Right kidney (tissue), 9 donors: ENCODE results near the gene IFT27.

Source experiments
- DNase-seq: peaks from one replicate; pipeline ENCODE4 v3.0.0-alpha.2; 2016
- long read RNA-seq, 8 donors: transcript quantifications; one replicate each; lab custom pipeline, GENCODE V29; 2026

Gene IFT27, protein sequence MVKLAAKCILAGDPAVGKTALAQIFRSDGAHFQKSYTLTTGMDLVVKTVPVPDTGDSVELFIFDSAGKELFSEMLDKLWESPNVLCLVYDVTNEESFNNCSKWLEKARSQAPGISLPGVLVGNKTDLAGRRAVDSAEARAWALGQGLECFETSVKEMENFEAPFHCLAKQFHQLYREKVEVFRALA
- long read RNA-seq, donor 1, transcript IFT27-205 (7 exons, 1,095 nt), result major isoform, 26 of 43 reads
- long read RNA-seq, donor 1, partial matches to known transcripts, result 10 of 43 reads
- long read RNA-seq, donor 1, other reads (novel, unspliced or antisense), result 7 of 43 reads
- long read RNA-seq, donor 2, transcript IFT27-205 (7 exons, 1,095 nt), result major isoform, 24 of 35 reads
- long read RNA-seq, donor 2, partial matches to known transcripts, result 5 of 35 reads
- long read RNA-seq, donor 2, other reads (novel, unspliced or antisense), result 5 of 35 reads
- long read RNA-seq, donor 3, transcript IFT27-205 (7 exons, 1,095 nt), result major isoform, 9 of 9 reads
- long read RNA-seq, donor 3, partial matches to known transcripts, result 0 of 9 reads
- long read RNA-seq, donor 3, other reads (novel, unspliced or antisense), result 0 of 9 reads
- long read RNA-seq, donor 4, transcript IFT27-205 (7 exons, 1,095 nt), result major isoform, 17 of 33 reads
- long read RNA-seq, donor 4, partial matches to known transcripts, result 13 of 33 reads
- long read RNA-seq, donor 4, other reads (novel, unspliced or antisense), result 0 of 33 reads
- long read RNA-seq, donor 5, transcript IFT27-205 (7 exons, 1,095 nt), result major isoform, 23 of 29 reads
- long read RNA-seq, donor 5, partial matches to known transcripts, result 5 of 29 reads
- long read RNA-seq, donor 5, other reads (novel, unspliced or antisense), result 0 of 29 reads
- long read RNA-seq, donor 6, transcript IFT27-205 (7 exons, 1,095 nt), result major isoform, 18 of 29 reads
- long read RNA-seq, donor 6, partial matches to known transcripts, result 11 of 29 reads
- long read RNA-seq, donor 6, other reads (novel, unspliced or antisense), result 0 of 29 reads
- long read RNA-seq, donor 7, transcript IFT27-205 (7 exons, 1,095 nt), result major isoform, 27 of 48 reads
- long read RNA-seq, donor 7, partial matches to known transcripts, result 12 of 48 reads
- long read RNA-seq, donor 7, other reads (novel, unspliced or antisense), result 9 of 48 reads
- long read RNA-seq, donor 8, transcript IFT27-205 (7 exons, 1,095 nt), result major isoform, 13 of 18 reads
- long read RNA-seq, donor 8, partial matches to known transcripts, result 5 of 18 reads
- long read RNA-seq, donor 8, other reads (novel, unspliced or antisense), result 0 of 18 reads

DNA sequence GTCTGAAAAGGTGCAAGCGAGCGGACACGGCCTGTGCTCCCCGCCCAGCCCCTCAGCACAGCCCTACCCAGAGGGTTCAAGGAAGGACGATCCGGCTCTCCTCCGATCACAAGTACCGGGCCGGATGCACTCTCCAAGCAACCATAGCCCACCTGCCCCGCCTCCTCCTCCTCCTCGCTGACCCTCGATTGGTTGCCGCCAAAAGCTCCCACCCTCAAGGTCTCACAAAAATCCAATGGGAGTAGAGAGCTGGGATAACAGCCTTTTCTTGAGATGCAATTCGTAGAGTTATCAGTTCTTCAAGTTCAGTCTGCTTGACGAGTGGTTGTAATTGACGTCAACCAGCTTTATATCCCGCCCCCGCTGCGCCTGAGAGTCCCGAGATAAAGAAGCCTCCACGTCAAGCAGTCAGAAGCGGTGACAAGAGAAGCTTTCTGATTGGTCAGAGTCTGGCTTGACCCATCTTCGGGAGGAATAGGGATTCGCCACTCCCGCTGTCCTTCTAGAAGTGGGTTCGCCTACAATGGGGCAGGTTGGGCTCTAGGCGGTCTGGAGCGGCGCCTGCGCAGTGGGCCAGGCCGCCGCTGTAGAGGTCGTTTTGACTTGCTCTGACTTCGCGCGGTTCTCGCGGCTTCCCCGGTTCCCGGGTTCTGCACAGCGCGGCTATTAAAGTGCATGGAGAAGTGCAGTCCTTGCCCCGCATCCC is at the start of gene IFT27:
Gene IFT27 (minus strand): TSS at position 156 of the 706 bp plus-strand sequence. CDS start 412 bp downstream, outside the sequence.
- peak; percentile 82 for DNase-seq

DNA sequence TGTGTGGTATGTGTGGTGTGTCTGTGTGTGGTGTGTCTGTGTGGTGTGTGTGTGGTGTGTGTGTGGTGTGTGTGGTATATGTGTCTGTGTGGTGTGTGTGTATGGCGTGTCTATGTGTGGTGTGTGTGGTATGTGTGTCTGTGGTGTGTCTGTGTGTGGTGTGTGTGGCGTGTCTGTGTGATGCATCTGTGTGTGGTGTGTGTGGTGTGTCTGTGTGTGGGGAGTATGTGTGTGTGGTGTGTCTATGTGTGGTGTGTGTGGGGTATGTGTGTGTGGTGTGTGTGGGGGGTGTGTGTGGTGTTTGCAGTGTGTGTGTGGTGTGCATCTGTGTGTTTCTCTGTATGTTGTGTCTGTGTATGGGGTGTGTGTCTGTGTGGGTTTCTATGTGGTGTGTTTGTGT is 48.7 kb upstream of the IFT27 start:
- no peak for DNase-seq

- DNase-seq, result no peak
These were observed 47.4 kb upstream of the IFT27 start for GRCh38 chr22:36823186-36823839.

DNA sequence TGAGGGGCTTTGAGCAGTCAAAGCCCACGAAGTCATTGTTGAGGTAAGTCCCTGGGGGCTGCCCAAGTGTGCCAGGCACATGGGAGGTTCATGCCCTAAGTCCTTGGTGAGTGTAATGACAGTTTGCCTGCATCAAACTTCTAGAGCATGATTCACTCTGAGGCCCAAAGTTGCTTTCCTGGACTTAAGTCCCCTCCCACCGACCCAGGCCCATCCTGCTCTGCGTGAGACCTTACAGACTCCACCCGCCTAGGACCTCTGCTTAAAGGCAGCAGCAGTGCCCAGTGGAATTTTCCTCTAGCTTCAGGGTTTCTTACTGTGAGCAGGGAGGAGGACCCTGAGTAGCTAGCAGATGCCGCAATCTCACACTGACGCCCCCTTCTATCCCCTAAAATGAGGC is 46.7 kb upstream of the IFT27 start:
- DNase-seq, result no peak

DNA sequence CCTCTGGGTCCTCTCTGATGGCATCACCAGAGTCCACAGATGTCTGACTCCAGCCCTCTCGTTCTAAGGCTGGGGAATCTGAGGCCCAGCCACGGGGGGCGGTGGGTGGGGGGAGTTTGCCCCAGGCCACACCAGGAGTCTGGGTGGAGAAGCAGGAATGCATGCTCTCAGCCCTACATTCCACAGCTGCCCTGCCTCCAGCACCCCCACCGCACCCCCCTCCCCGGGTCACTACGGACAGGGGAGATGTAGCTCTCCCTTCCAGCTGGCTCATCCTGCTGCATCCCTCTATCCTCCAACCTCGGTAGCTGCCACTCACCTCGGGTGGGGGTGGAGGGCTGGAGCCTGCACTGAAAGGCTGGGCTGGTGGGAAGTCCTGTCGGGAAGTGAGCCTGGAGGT is 43.2 kb upstream of the IFT27 start:
- DNase-seq, result no peak

- no peak for DNase-seq
These were observed 42.2 kb upstream of the IFT27 start for GRCh38 chr22:36818010-36818642.

GRCh38 chr22:36817525-36817848 is 41.6 kb upstream of the IFT27 start:
- no peak for DNase-seq

- peak; percentile 87 for DNase-seq
These were observed 41.0 kb upstream of the IFT27 start, which contains the start of gene PVALB for GRCh38 chr22:36816636-36817524. PVALB (minus strand) TSS chr22:36817035; CDS start chr22:36817005, 30 bp downstream.

GRCh38 chr22:36816339-36816635 is 40.4 kb upstream of the IFT27 start:
- peak; percentile 31 for DNase-seq

- no peak for DNase-seq
These were observed 39.8 kb upstream of the IFT27 start for GRCh38 chr22:36815558-36816338.

DNA sequence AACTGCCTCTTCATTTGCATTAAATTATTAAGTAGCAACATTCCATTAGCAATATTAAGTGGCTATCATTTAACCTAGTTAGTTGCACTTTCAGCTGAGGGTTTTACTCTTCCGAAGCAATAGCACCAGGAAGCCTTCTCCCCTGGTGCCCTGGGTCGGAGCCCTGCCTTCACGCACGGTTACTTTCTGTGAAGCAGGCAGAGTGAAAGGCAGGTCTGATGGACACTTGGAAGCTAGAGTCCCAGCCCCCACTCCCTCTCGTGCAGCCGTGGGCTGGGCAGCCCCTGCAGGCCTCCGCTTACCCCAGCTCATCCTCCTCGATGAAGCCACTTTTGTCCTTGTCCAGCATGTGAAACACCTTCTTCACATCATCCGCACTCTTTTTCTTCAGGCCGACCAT is 38.9 kb upstream of the IFT27 start:
- no peak for DNase-seq

- DNase-seq, result no peak
These were observed 35.3 kb upstream of the IFT27 start for GRCh38 chr22:36811094-36811800.

- DNase-seq, result no peak
These were observed 33.4 kb upstream of the IFT27 start for GRCh38 chr22:36809351-36809750.

DNA sequence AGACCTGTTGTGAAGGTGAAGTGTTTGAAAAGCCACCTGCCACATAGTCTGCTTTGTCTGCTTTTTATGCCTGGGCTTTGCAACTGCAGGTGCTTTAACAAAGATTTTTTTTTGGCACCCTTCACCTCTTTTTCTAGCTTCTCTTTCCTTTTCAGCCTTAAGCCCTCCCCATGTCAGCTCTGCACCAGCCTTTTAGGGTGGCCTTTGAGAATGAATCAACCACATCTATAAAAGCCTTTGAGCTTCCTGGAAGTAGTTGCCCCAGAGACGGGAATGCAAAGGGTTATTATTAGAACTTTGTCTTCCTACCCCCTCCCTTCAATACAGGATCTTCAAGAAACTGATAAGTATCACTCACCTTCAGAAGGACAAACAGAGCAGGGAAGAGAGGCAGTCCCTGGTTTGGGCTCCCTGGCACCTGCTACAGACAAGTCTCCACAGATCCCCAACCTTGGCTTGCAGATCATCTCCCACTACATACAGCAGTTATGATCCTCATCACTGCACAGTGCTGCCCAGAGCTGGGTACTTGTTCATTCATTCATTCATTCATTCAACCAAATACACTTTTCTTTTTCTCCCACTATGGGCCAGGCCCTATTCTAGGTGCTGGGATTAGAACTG is 32.9 kb upstream of the IFT27 start:
- no peak for DNase-seq

GRCh38 chr22:36807627-36808026 is 31.7 kb upstream of the IFT27 start:
- DNase-seq, result no peak

GRCh38 chr22:36806835-36807234 is 30.9 kb upstream of the IFT27 start:
- no peak for DNase-seq

DNA sequence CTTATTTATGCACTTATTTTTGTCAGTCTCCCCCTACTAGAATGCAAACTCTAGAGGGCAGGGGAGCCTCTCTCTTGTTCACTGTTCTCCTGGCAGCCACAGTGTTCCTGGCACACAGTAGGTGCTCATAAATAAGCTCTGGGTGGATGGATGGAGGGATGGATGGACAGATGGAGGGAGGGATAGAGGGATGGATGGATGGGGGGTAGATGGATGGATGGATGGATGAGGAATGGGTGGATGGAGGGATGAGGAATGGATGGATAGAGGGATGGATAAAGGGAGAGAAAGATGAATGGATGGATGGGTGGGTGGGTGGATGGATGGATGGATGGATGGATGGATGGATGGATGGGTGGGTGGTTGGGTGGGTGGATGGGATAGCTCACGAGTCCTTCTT is 27.4 kb upstream of the IFT27 start:
- DNase-seq, result no peak

DNA sequence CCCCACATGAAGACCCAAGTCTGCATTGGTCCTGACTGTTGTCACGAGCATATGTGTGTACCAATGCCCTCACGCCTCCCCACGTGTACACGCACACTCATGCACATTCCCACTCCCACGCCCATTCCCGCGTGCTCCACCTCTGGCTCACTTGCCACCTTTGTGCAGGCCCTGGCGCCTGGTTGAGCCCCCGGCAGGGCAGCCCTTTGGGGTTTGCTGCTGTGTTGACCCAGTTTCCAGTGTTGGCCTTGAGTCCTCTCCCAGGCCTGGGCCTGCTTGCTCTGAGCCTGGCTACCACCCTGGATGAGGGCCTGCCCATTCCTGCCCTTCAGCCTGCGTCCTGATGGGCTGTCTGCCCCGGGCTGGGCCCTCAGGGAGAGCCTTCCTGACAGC is 22.8 kb upstream of the IFT27 start:
- DNase-seq, result no peak
